B cell (primary cell): ENCODE data around the gene TNP2. TPM values are rescaled to one million over a fixed set of nuclear protein-coding genes. Genes with fewer than 3 reads are reported as not detected.

Experiments
- ATAC-seq: fragments of 200-7000 bp; cut with Tn5 transposase; one replicate; pipeline ENCODE4 v1.10.0; 2021; ENCODE audit warnings: low read depth, mild to moderate bottlenecking, moderate number of reproducible peaks, moderate library complexity
- CTCF ChIA-PET: fragments of 350-600 bp; sonication (Branson Sonifier 250); formaldehyde crosslinking; loops from one replicate; lab custom pipeline; 2021; ENCODE audit warnings: antibody characterized with exemption, inconsistent platforms; lab: Charles Lee
- POLR2A ChIA-PET: fragments of 350-600 bp; sonication (Branson Sonifier 250); formaldehyde crosslinking; loops from one replicate; lab custom pipeline; 2021; ENCODE audit warnings: antibody characterized with exemption; lab: Charles Lee
- DNase-seq: peaks from one replicate; pipeline ENCODE4 v3.0.0; 2013
- H2AFZ ChIP-seq: 2 replicates; pipeline ENCODE4 v1.6.1; 2012; ENCODE audit warnings: mild to moderate bottlenecking, low read depth, low read length; ENCODE audit not compliant: insufficient read depth, poor library complexity, severe bottlenecking
- H3K27ac ChIP-seq, 2 donors: 1 replicate in 1 of 2; 2 replicates in 1 of 2; pipeline ENCODE4 v1.5.1; 2012 to 2013; ENCODE audit warnings: low read length in 2 of 2, mild to moderate bottlenecking in 2 of 2, moderate library complexity in 1 of 2
- H3K27me3 ChIP-seq, 4 experiments: fragments of 200-600 bp in 1 of 4; sonication (generic) in 1 of 4; replicated peaks in 1 of 4; 1 replicate in 2 of 4; 2 replicates in 2 of 4; pipeline versions ENCODE4 v1.6.1 to v1.7.0; 2013 to 2016; ENCODE audit warnings: low read length in 3 of 4, mild to moderate bottlenecking in 2 of 4, mixed read lengths in 1 of 4, moderate library complexity in 1 of 4; ENCODE audit not compliant: insufficient read depth in 4 of 4, control insufficient read depth in 3 of 4; ENCODE audit errors: control extremely low read depth in 1 of 4
- H3K36me3 ChIP-seq, 2 experiments: replicated peaks in 1 of 2; 1 replicate in 1 of 2; 2 replicates in 1 of 2; pipeline versions ENCODE4 v1.6.1 to v1.7.1; 2013; ENCODE audit warnings: low read length in 1 of 2; ENCODE audit not compliant: insufficient read depth in 2 of 2, control insufficient read depth in 1 of 2; ENCODE audit errors: control extremely low read depth in 1 of 2, extremely low read depth in 1 of 2
- H3K4me1 ChIP-seq, 2 donors: fragments of 200-600 bp in 1 of 2; sonication (generic) in 1 of 2; 1 replicate in 1 of 2; 2 replicates in 1 of 2; pipeline versions ENCODE4 v1.5.1 to v1.6.1; 2013 to 2017; ENCODE audit warnings: low read length in 2 of 2; ENCODE audit not compliant: control insufficient read depth in 2 of 2, insufficient read depth in 2 of 2
- H3K4me2 ChIP-seq: replicated peaks from 2 replicates; pipeline ENCODE3; 2012; ENCODE audit warnings: mild to moderate bottlenecking, low read depth, low read length; ENCODE audit not compliant: poor library complexity, severe bottlenecking
- H3K4me3 ChIP-seq, 5 experiments: fragments of 200-600 bp in 1 of 5; sonication (generic) in 1 of 5; 1 replicate in 3 of 5; 2 replicates in 2 of 5; pipeline versions ENCODE4 v1.5.1 to v1.7.0; 2011 to 2016; ENCODE audit warnings: low read length in 4 of 5, mild to moderate bottlenecking in 4 of 5, low read depth in 2 of 5, control low read depth in 1 of 5, moderate library complexity in 1 of 5; ENCODE audit not compliant: insufficient read depth in 1 of 5; ENCODE audit errors: control extremely low read depth in 1 of 5, extremely low read depth in 1 of 5
- H3K79me2 ChIP-seq: fragments of 200-600 bp; sonication (generic); one replicate; pipeline ENCODE4 v1.6.0; 2016; ENCODE audit warnings: low read length; ENCODE audit not compliant: control insufficient read depth, insufficient read depth
- H3K9ac ChIP-seq: fragments of 200-600 bp; sonication (generic); 2 replicates; pipeline ENCODE4 v1.6.1; 2017; ENCODE audit warnings: mild to moderate bottlenecking, low read length, moderate library complexity
- H3K9me3 ChIP-seq, 3 donors: one replicate each; pipeline versions ENCODE4 v1.6.1 to v1.7.1; 2013; ENCODE audit warnings: low read length in 2 of 3; ENCODE audit not compliant: control insufficient read depth in 2 of 3, insufficient read depth in 1 of 3; ENCODE audit errors: control extremely low read depth in 1 of 3
- H4K20me1 ChIP-seq: 2 replicates; pipeline ENCODE4 v1.6.0; 2012; ENCODE audit warnings: mild to moderate bottlenecking, low read length; ENCODE audit not compliant: insufficient read depth, control insufficient read depth, poor library complexity, severe bottlenecking
- H3K27ac Mint-ChIP-seq: one replicate; pipeline ENCODE4 v1.8.0; 2021; ENCODE audit warnings: mixed read lengths
- H3K27me3 Mint-ChIP-seq: one replicate; pipeline ENCODE4 v1.8.0; 2021; ENCODE audit warnings: mixed read lengths
- H3K4me1 Mint-ChIP-seq: one replicate; pipeline ENCODE4 v1.8.0; 2021; ENCODE audit warnings: mixed read lengths
- H3K4me3 Mint-ChIP-seq: one replicate; pipeline ENCODE4 v1.8.0; 2021; ENCODE audit warnings: mixed read lengths
- H3K9me3 Mint-ChIP-seq: one replicate; pipeline ENCODE4 v1.8.0; 2022; ENCODE audit warnings: mixed read lengths; ENCODE audit not compliant: insufficient read depth
- EZH2 ChIP-seq: IDR thresholded peaks from 2 replicates; pipeline ENCODE4 v1.6.1; 2012; ENCODE audit warnings: borderline replicate concordance, low read depth, mild to moderate bottlenecking, moderate library complexity, low read length; ENCODE audit not compliant: insufficient read depth, poor library complexity, severe bottlenecking
- WGBS: methylation state at CpG from one replicate; pipeline ENCODE4 v1.1.5; 2013; ENCODE audit warnings: missing lambda C conversion rate; ENCODE audit not compliant: insufficient coverage; 5-methylcytosine and 5-hydroxymethylcytosine counted together
- intact Hi-C: fragments of 100-400 bp; cut with micrococcal nuclease; formaldehyde crosslinking; loops from one replicate; pipeline ENCODE4 v1.10.0; 2022
- polyA plus RNA-seq: library from polyadenylated mRNA; depleted of rRNA; stranded (reverse); fragments of >200 nt; gene quantifications from 2 replicates; pipeline ENCODE4 v1.2.3, GENCODE V29; 2012
- total RNA-seq, 2 donors: library from RNA; stranded (reverse); fragments of 120-200 nt in 1 of 2; gene quantifications; 1 replicate in 1 of 2; 2 replicates in 1 of 2; pipeline versions ENCODE4 v1.2.3 to v1.2.4, GENCODE V29; 2013 to 2022
- TF ChIP-seq, protein P1 (sequence below): fragments of 200-600 bp; IDR thresholded peaks from one replicate; pipeline ENCODE4 v1.8.0; 2022; ENCODE audit warnings: antibody characterized with exemption, mild to moderate bottlenecking

TNP2 gene
- total and polyA plus RNA-seq, 2 donors (not counting 1 experiment from before 2014, with no cell fraction given), result not detected

DNA sequence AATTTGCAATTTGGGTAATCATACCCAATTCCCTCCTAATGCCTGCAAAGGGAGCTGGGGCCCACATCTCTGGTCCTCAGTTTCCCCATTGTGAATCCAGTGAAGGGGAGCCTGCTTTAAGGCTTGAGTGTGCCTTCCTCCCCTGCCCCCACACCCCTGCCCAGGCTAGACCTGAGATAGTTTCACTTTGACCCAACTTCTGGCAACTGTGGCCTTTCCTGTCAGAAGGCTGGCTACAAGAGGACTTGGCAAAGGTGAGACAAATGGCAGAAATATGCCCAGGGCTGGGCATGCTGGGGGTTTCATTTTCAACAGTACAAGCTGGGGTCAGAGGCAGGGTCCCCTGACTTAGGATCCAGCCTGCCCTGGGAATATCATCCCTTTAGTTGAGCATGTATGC lies 23.1 kb downstream of the TNP2 start:
- Mint-ChIP-seq H3K4me3 (no peak overlapping the region), H3K4me1 (peaks cover 15% of the 10 kb centered on the region), H3K27me3 (no peaks in the 10 kb centered on the region), H3K9me3 (no peaks in the 10 kb centered on the region), H3K27ac (no peak overlapping the region)
- Histone ChIP-seq H3K4me2 (no peak overlapping the region), H3K79me2 (no peaks in the 10 kb centered on the region), H3K27me3 (no peaks in the 10 kb centered on the region), H3K36me3 (no peaks in the 10 kb centered on the region), H4K20me1 (peaks cover 6% of the 10 kb centered on the region), H3K4me1 (no peaks in the 10 kb centered on the region), H3K9ac (no peak overlapping the region), H3K4me3 (no peak overlapping the region), H2AFZ (no peak overlapping the region), H3K9me3 (peaks cover 0 to 3% (median 0%) of the 10 kb centered on the region in 3 donors), H3K27ac (no peak overlapping the region)
- DNase-seq (no peak), ATAC-seq (no peak)
- POLR2A ChIA-PET, result no interaction called here
- intact Hi-C loops, result no loop called here
- CTCF ChIA-PET, result interaction anchor here (1.2 to 1.5 kb wide), 4 partner anchors 9 to 282 kb away, joined by 3 to 4 read pairs (median 4); partner anchors contain the start of gene SOCS1
- TF ChIP-seq, protein P1, sequence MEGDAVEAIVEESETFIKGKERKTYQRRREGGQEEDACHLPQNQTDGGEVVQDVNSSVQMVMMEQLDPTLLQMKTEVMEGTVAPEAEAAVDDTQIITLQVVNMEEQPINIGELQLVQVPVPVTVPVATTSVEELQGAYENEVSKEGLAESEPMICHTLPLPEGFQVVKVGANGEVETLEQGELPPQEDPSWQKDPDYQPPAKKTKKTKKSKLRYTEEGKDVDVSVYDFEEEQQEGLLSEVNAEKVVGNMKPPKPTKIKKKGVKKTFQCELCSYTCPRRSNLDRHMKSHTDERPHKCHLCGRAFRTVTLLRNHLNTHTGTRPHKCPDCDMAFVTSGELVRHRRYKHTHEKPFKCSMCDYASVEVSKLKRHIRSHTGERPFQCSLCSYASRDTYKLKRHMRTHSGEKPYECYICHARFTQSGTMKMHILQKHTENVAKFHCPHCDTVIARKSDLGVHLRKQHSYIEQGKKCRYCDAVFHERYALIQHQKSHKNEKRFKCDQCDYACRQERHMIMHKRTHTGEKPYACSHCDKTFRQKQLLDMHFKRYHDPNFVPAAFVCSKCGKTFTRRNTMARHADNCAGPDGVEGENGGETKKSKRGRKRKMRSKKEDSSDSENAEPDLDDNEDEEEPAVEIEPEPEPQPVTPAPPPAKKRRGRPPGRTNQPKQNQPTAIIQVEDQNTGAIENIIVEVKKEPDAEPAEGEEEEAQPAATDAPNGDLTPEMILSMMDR, result no peak
- no peak for TF ChIP-seq EZH2

DNA sequence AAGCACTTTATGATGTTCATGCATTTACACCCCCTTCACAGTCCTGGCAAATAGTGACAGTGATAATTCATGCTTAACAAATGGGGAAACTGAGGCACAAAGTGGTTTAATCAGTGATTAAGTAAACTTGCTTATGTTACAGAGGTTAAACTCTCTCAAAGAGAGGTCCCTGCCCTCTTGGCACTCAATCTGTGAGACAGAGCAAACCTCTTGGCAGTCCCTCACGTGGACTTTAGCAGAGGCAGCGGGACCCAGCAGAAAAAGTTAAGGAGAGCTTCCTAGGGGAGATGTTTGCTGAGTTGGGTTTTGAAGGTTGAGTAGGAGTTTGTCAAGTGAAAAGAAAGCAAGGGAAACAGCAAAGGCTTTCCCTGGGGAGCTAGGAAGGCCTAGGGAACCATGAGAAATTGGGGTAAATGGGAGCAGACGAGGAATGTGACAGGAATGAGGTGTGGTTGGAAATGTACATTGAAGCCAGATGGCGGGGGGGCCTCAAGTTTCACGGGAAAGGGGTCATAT lies 23.8 kb downstream of the TNP2 start:
- no peak for ATAC-seq
- DNase-seq, result no peak
- Mint-ChIP-seq H3K27ac (no peak overlapping the region), H3K27me3 (no peaks in the 10 kb centered on the region), H3K4me1 (peaks cover 12% of the 10 kb centered on the region), H3K9me3 (no peaks in the 10 kb centered on the region), H3K4me3 (no peak overlapping the region)
- ChIA-PET POLR2A (no interaction called here), CTCF (interaction anchor here (1.2 to 1.5 kb wide), 3 partner anchors 10 to 282 kb away, joined by 3 to 4 read pairs (median 3); no protein-coding TSS in a partner anchor)
- no peak overlapping the region for H2AFZ ChIP-seq
- intact Hi-C loops, result no loop called here
- H3K4me3 ChIP-seq, result no peak overlapping the region
- TF ChIP-seq, protein P1, result no peak
- no peak for TF ChIP-seq EZH2
- H3K79me2 ChIP-seq, result no peaks in the 10 kb centered on the region
- H3K9me3 ChIP-seq, result peaks cover 0 to 3% (median 0%) of the 10 kb centered on the region in 3 donors
- no peaks in the 10 kb centered on the region for H3K27me3 ChIP-seq
- WGBS, result 100% methylated on average over 3 of the region's 5 CpGs
- no peak overlapping the region for H3K27ac ChIP-seq
- H4K20me1 ChIP-seq, result no peaks in the 10 kb centered on the region
- peaks cover 3 to 5% of the 10 kb centered on the region in 2 donors for H3K4me1 ChIP-seq
- H3K9ac ChIP-seq, result no peak overlapping the region
- H3K36me3 ChIP-seq, result no peaks in the 10 kb centered on the region
- H3K4me2 ChIP-seq, result no peak overlapping the region
